Trophoblast cell (in vitro differentiated cells and primary cell): ENCODE results near the gene KRT40.

ENCODE experiments used
- DNase-seq, 2 donors: peaks; one replicate each; pipeline ENCODE4 v3.0.0-alpha.2; 2016
- H2AFZ ChIP-seq: 2 replicates; pipeline ENCODE4 v1.6.1; 2013; ENCODE audit warnings: low read length, moderate library complexity, mild to moderate bottlenecking; ENCODE audit not compliant: insufficient read depth, poor library complexity
- H2AK5ac ChIP-seq: 2 replicates; pipeline ENCODE4 v1.6.1; 2013; ENCODE audit warnings: mild to moderate bottlenecking, low read length
- H2BK120ac ChIP-seq: 2 replicates; pipeline ENCODE4 v1.6.1; 2013; ENCODE audit warnings: low read length, mild to moderate bottlenecking, moderate library complexity; ENCODE audit not compliant: insufficient read depth, poor library complexity
- H2BK12ac ChIP-seq: 2 replicates; pipeline ENCODE4 v1.6.1; 2013; ENCODE audit warnings: mild to moderate bottlenecking, low read length, moderate library complexity
- H2BK5ac ChIP-seq: 2 replicates; pipeline ENCODE4 v1.6.1; 2013; ENCODE audit warnings: low read length, low read depth, moderate library complexity, mild to moderate bottlenecking; ENCODE audit not compliant: poor library complexity
- H3K14ac ChIP-seq: 2 replicates; pipeline ENCODE4 v1.6.1; 2013; ENCODE audit warnings: mild to moderate bottlenecking, low read length
- H3K18ac ChIP-seq: 2 replicates; pipeline ENCODE4 v1.6.1; 2013; ENCODE audit warnings: mild to moderate bottlenecking, low read length
- H3K23ac ChIP-seq: 2 replicates; pipeline ENCODE4 v1.6.1; 2013; ENCODE audit warnings: low read length
- H3K27ac ChIP-seq: 2 replicates; pipeline ENCODE4 v1.5.1; 2013; ENCODE audit warnings: low read depth, mild to moderate bottlenecking, inconsistent platforms, low read length, moderate library complexity
- H3K27me3 ChIP-seq: 2 replicates; pipeline ENCODE4 v1.6.1; 2013; ENCODE audit warnings: inconsistent platforms, mild to moderate bottlenecking, low read length, moderate library complexity; ENCODE audit not compliant: insufficient read depth
- H3K36me3 ChIP-seq, 2 experiments: 1 replicate in 1 of 2; 2 replicates in 1 of 2; pipeline ENCODE4 v1.6.1; 2013; ENCODE audit warnings: low read length in 2 of 2, mild to moderate bottlenecking in 2 of 2, moderate library complexity in 1 of 2; ENCODE audit not compliant: insufficient read depth in 2 of 2, control insufficient read depth in 1 of 2
- H3K4ac ChIP-seq: 2 replicates; pipeline ENCODE4 v1.6.1; 2013; ENCODE audit warnings: low read depth, mild to moderate bottlenecking, low read length, moderate library complexity
- H3K4me1 ChIP-seq, 2 experiments: 1 replicate in 1 of 2; 2 replicates in 1 of 2; pipeline ENCODE4 v1.6.1; 2013; ENCODE audit warnings: low read length in 2 of 2, mild to moderate bottlenecking in 2 of 2, moderate library complexity in 1 of 2; ENCODE audit not compliant: insufficient read depth in 2 of 2, control insufficient read depth in 1 of 2
- H3K4me2 ChIP-seq: 2 replicates; pipeline ENCODE4 v1.6.1; 2013; ENCODE audit warnings: inconsistent platforms, mild to moderate bottlenecking, low read length, moderate library complexity
- H3K4me3 ChIP-seq: 2 replicates; pipeline ENCODE4 v1.5.1; 2013; ENCODE audit warnings: mild to moderate bottlenecking, low read depth, low read length, inconsistent platforms
- H3K79me1 ChIP-seq: one replicate; pipeline ENCODE4 v1.6.1; 2013; ENCODE audit warnings: low read length
- H3K79me2 ChIP-seq: 2 replicates; pipeline ENCODE4 v1.6.1; 2013; ENCODE audit warnings: low read length, mild to moderate bottlenecking; ENCODE audit not compliant: control insufficient read depth, insufficient read depth, poor library complexity
- H3K9ac ChIP-seq: 2 replicates; pipeline ENCODE4 v1.6.1; 2013; ENCODE audit warnings: mild to moderate bottlenecking, low read length
- H3K9me3 ChIP-seq: 2 replicates; pipeline ENCODE4 v1.6.1; 2013; ENCODE audit warnings: low read depth, mild to moderate bottlenecking, control low read depth, inconsistent platforms, low read length; ENCODE audit not compliant: insufficient read depth
- H4K12ac ChIP-seq: 2 replicates; pipeline ENCODE4 v1.6.1; 2013; ENCODE audit warnings: low read depth, mild to moderate bottlenecking, low read length, moderate library complexity
- H4K8ac ChIP-seq: 2 replicates; pipeline ENCODE4 v1.6.1; 2013; ENCODE audit warnings: low read depth, mild to moderate bottlenecking, low read length, moderate library complexity
- H4K91ac ChIP-seq: one replicate; pipeline ENCODE4 v1.6.1; 2013; ENCODE audit warnings: low read depth, mild to moderate bottlenecking, low read length, moderate library complexity
- WGBS: extraction: QIAGEN DNeasy Blood & Tissue Kit; methylation state at CpG from one replicate; pipeline ENCODE4 v1.1.7; 2013; ENCODE audit warnings: missing lambda C conversion rate; ENCODE audit not compliant: insufficient read length, insufficient coverage; ENCODE audit errors: extremely low coverage; 5-methylcytosine and 5-hydroxymethylcytosine counted together

KRT40 gene

DNA sequence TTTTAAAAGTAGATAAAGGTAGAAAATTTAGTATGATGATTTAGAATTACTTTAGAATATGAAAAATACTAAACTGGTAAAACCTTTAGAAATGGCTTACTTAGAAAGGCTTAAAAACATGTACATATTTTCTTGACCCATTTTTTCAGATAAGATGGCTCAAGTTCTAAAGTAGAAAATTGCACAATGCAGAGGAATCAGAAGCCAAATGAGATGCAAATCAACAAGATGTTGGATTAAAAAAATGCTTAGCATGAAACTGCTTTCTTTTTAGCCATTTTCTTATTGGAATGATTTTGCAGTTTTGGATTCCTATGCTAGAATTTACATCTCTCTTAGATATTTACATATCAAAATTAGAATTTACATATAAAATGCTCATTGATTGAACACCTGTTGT, 26.3 kb upstream of the KRT40 start:
- H2AK5ac ChIP-seq: no peak overlapping the region
- H3K4me2 ChIP-seq: no peak overlapping the region
- H3K9me3 ChIP-seq: no peaks in the 10 kb centered on the region
- no peak overlapping the region for H3K9ac ChIP-seq
- no peak overlapping the region for H2BK5ac ChIP-seq
- H3K27ac ChIP-seq: no peak overlapping the region
- H4K91ac ChIP-seq: no peak overlapping the region
- H3K79me1 ChIP-seq: peaks cover 2% of the 10 kb centered on the region
- H2AFZ ChIP-seq: no peak overlapping the region
- H3K23ac ChIP-seq: no peak overlapping the region
- H4K8ac ChIP-seq: no peak overlapping the region
- no peaks in the 10 kb centered on the region for H3K36me3 ChIP-seq
- no peaks in the 10 kb centered on the region for H3K79me2 ChIP-seq
- H3K4ac ChIP-seq: no peak overlapping the region
- H2BK120ac ChIP-seq: no peak overlapping the region
- DNase-seq: no peak
- no peak overlapping the region for H3K14ac ChIP-seq
- H3K18ac ChIP-seq: no peak overlapping the region
- peaks cover 4% of the 10 kb centered on the region in 2 experiments for H3K4me1 ChIP-seq
- no peak overlapping the region for H2BK12ac ChIP-seq
- no peaks in the 10 kb centered on the region for H3K27me3 ChIP-seq
- H3K4me3 ChIP-seq: no peak overlapping the region
- no peak overlapping the region for H4K12ac ChIP-seq

DNA sequence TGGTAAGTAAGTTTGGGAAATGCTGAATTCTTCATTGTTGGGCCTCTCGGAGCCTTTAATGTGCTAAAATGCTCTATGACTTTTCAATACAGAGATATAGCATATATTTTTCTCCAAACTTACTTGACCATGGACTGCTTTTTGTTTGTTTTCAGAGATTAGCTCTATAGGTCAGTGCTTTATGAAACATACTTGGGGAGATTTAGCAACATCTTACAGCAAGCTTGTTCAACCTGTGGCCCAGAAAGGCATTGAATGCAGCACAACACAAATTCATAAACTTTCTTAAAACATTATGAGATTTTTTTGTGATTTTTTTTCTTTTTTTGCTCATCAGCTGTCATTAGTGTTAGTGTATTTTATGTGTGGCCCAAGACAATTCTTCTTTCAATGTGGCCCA, 25.8 kb upstream of the KRT40 start:
- no peak overlapping the region for H4K91ac ChIP-seq
- H4K8ac ChIP-seq: no peak overlapping the region
- no peak overlapping the region for H2BK5ac ChIP-seq
- peaks cover 2% of the 10 kb centered on the region for H3K79me1 ChIP-seq
- no peak overlapping the region for H3K27ac ChIP-seq
- peaks cover 4% of the 10 kb centered on the region in 2 experiments for H3K4me1 ChIP-seq
- H3K4me2 ChIP-seq: no peak overlapping the region
- no CpG with 5 or more reads among the region's 1 CpG for WGBS
- H2AK5ac ChIP-seq: no peak overlapping the region
- no peaks in the 10 kb centered on the region for H3K27me3 ChIP-seq
- no peaks in the 10 kb centered on the region for H3K79me2 ChIP-seq
- H2AFZ ChIP-seq: no peak overlapping the region
- no peak overlapping the region for H3K9ac ChIP-seq
- no peak overlapping the region for H2BK12ac ChIP-seq
- no peak overlapping the region for H3K23ac ChIP-seq
- H3K4me3 ChIP-seq: no peak overlapping the region
- H2BK120ac ChIP-seq: no peak overlapping the region
- no peak overlapping the region for H3K4ac ChIP-seq
- H3K14ac ChIP-seq: no peak overlapping the region
- no peaks in the 10 kb centered on the region for H3K9me3 ChIP-seq
- H3K18ac ChIP-seq: no peak overlapping the region
- H4K12ac ChIP-seq: no peak overlapping the region
- no peaks in the 10 kb centered on the region for H3K36me3 ChIP-seq
- no peak for DNase-seq

DNA sequence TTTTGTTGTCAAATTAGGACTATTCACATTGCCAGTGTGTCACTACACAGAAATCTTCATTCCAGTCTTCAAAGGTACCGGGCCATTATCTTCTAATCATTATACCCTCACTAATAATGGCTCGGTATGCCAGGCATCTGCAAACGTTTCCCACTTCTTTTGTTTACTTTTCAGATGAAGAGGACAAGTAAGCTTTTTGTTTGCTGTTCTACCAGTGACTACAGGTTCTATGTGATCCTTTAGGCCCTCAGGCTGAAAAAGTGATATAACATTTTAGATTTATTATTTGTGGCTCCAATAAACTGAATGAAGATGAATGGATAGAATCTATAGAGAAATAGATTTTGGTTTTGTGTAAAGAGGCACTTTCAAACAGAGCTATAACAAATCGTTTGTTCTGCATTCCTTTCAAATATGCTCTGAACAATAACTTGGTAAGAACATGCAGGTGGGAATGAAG, 25.2 kb upstream of the KRT40 start:
- peaks cover 2% of the 10 kb centered on the region for H3K79me1 ChIP-seq
- WGBS: no CpG with 5 or more reads among the region's 4 CpGs

DNA sequence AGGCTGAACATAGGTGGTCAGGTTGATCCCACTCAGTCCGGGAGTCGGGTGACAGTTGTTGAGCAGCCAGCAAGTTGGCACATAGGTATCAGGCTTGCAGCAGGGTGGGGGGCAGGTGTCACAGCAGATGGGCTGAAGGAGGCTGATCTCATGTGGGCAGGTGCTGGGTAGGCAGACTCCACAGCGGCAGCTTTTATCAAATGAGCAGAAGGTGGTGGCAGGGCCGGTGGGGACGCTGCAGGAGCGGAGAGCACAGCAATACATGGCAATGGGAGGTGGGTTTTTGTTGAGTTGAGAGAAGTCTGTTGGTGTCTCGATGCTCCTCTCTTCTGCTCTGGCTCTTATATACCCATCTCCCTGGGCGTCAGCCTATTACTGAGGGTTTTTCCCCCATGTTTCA, 24.7 kb upstream of the KRT40 start, which contains the start of gene KRTAP3-1:
TSS of gene KRTAP3-1 (minus strand) at position 318 of the 400 bp plus-strand sequence. CDS start at position 264, 54 bp downstream.
- H3K4ac ChIP-seq: no peak within 1 kb of the TSS
- H2AFZ ChIP-seq: no peak within 1 kb of the TSS
- no peak within 1 kb of the TSS for H4K12ac ChIP-seq
- H2AK5ac ChIP-seq: no peak within 1 kb of the TSS
- H2BK12ac ChIP-seq: no peak within 1 kb of the TSS
- H3K36me3 ChIP-seq: no peaks in the 10 kb centered on the region
- no peak within 1 kb of the TSS for H3K18ac ChIP-seq
- H3K14ac ChIP-seq: peak within 1 kb of the TSS; percentile 13
- H3K4me1 ChIP-seq: peaks cover 4% of the 10 kb centered on the region in 2 experiments
- no peak within 1 kb of the TSS for H3K4me2 ChIP-seq
- WGBS: no CpG with 5 or more reads among the region's 8 CpGs
- peaks cover 2% of the 10 kb centered on the region for H3K79me1 ChIP-seq
- no peaks in the 10 kb centered on the region for H3K27me3 ChIP-seq
- H3K9ac ChIP-seq: no peak within 1 kb of the TSS
- DNase-seq: no peak
- H3K79me2 ChIP-seq: no peaks in the 10 kb centered on the region
- no peak within 1 kb of the TSS for H2BK120ac ChIP-seq
- no peak within 1 kb of the TSS for H3K4me3 ChIP-seq
- no peak within 1 kb of the TSS for H3K23ac ChIP-seq
- H4K91ac ChIP-seq: no peak within 1 kb of the TSS
- H2BK5ac ChIP-seq: no peak within 1 kb of the TSS
- H4K8ac ChIP-seq: no peak within 1 kb of the TSS
- no peak within 1 kb of the TSS for H3K27ac ChIP-seq
- no peaks in the 10 kb centered on the region for H3K9me3 ChIP-seq

More for the DNA sequence above, 25.2 kb upstream of the KRT40 start:
- Histone ChIP-seq H2AFZ (no peak overlapping the region), H3K4me2 (no peak overlapping the region), H2BK5ac (no peak overlapping the region), H3K36me3 (no peaks in the 10 kb centered on the region), H3K79me2 (no peaks in the 10 kb centered on the region), H3K4me3 (no peak overlapping the region), H3K14ac (no peak overlapping the region), H2BK12ac (no peak overlapping the region), H3K18ac (no peak overlapping the region), H4K8ac (no peak overlapping the region), H3K9ac (no peak overlapping the region), H3K27me3 (no peaks in the 10 kb centered on the region), H3K9me3 (no peaks in the 10 kb centered on the region), H4K12ac (no peak overlapping the region), H4K91ac (no peak overlapping the region), H3K4me1 (peaks cover 4% of the 10 kb centered on the region in 2 experiments), H3K27ac (no peak overlapping the region), H2BK120ac (no peak overlapping the region), H3K23ac (no peak overlapping the region), H2AK5ac (no peak overlapping the region), H3K4ac (no peak overlapping the region)
- DNase-seq: peak in 1 of 2 donors; percentile 40
